ENCODE data around the gene SMAD4. TPM values are rescaled to one million over a fixed set of nuclear protein-coding genes. Genes with fewer than 3 reads are reported as not detected.
"Not testable (repeated sequence)": the region's sequence is repeated elsewhere in the genome, so short reads cannot be mapped to it uniquely, and the experiment has no call there.

SMAD4 gene
- total RNA-seq, 1 donor from 2014 or later = 75.1 TPM

- Histone ChIP-seq H3K9me3 (no peaks in the 10 kb centered on the region), H3K36me3 (no peaks in the 10 kb centered on the region), H3K4me3 (no peak overlapping the region), H3K27me3 (no peaks in the 10 kb centered on the region), H3K4me1 (no peaks in the 10 kb centered on the region), H3K27ac (no peak overlapping the region)
- TF ChIP-seq POLR2A (IDR thresholded peaks at IDR 0.05) = no peak
- no peak for TF ChIP-seq POLR2AphosphoS5 (IDR thresholded peaks at IDR 0.05; ENCODE audit: insufficient read depth in 1 of 2, low read depth in 1 of 2)
- TF ChIP-seq CTCF (IDR thresholded peaks at IDR 0.05) = no peak
- intact Hi-C loops (cut with DNase I) = no loop called here
- no peak for DNase-seq (ENCODE audit: extremely low spot score in 2 of 2)
These were observed 77.7 kb downstream of the SMAD4 start for GRCh38 chr18:51107598-51108305.

- Histone ChIP-seq H3K4me1 (no peaks in the 10 kb centered on the region), H3K36me3 (no peaks in the 10 kb centered on the region), H3K27me3 (no peaks in the 10 kb centered on the region), H3K9me3 (no peaks in the 10 kb centered on the region), H3K27ac (no peak overlapping the region), H3K4me3 (no peak overlapping the region)
- intact Hi-C loops (cut with DNase I) = no loop called here
- TF ChIP-seq CTCF (IDR thresholded peaks at IDR 0.05) = no peak
- no peak for TF ChIP-seq POLR2A (IDR thresholded peaks at IDR 0.05)
- TF ChIP-seq POLR2AphosphoS5 (IDR thresholded peaks at IDR 0.05; ENCODE audit: insufficient read depth in 1 of 2, low read depth in 1 of 2) = no peak
- no peak for DNase-seq (ENCODE audit: extremely low spot score in 2 of 2)
These were observed 78.3 kb downstream of the SMAD4 start for GRCh38 chr18:51108330-51108729.

GRCh38 chr18:51110073-51110797, 80.2 kb downstream of the SMAD4 start:
- Histone ChIP-seq H3K27me3 (no peaks in the 10 kb centered on the region), H3K27ac (no peak overlapping the region), H3K4me1 (no peaks in the 10 kb centered on the region), H3K4me3 (no peak overlapping the region), H3K36me3 (no peaks in the 10 kb centered on the region), H3K9me3 (no peaks in the 10 kb centered on the region)
- intact Hi-C loops (cut with DNase I) = no loop called here
- TF ChIP-seq POLR2A (IDR thresholded peaks at IDR 0.05) (no peak), CTCF (IDR thresholded peaks at IDR 0.05) (peak; percentile 74 to 80 (median 79)), POLR2AphosphoS5 (IDR thresholded peaks at IDR 0.05; ENCODE audit: insufficient read depth in 1 of 2, low read depth in 1 of 2) (no peak)
- no peak for DNase-seq (ENCODE audit: extremely low spot score in 2 of 2)

GRCh38 chr18:51111633-51112355, 81.8 kb downstream of the SMAD4 start:
- H3K27me3 ChIP-seq; H3K36me3 ChIP-seq; H3K4me1 ChIP-seq; H3K9me3 ChIP-seq; intact Hi-C loops (cut with DNase I); H3K27ac ChIP-seq; DNase-seq (ENCODE audit: extremely low spot score in 2 of 2); H3K4me3 ChIP-seq: not testable (repeated sequence)

GRCh38 chr18:51116996-51117395, 87.0 kb downstream of the SMAD4 start:
- H3K9me3 ChIP-seq; H3K36me3 ChIP-seq; H3K27me3 ChIP-seq; H3K4me1 ChIP-seq; H3K4me3 ChIP-seq; DNase-seq (ENCODE audit: extremely low spot score in 2 of 2); H3K27ac ChIP-seq; intact Hi-C loops (cut with DNase I): not testable (repeated sequence)

- DNase-seq (ENCODE audit: extremely low spot score in 2 of 2); H3K9me3 ChIP-seq; intact Hi-C loops (cut with DNase I); H3K27ac ChIP-seq; H3K36me3 ChIP-seq; H3K27me3 ChIP-seq; H3K4me3 ChIP-seq; H3K4me1 ChIP-seq: not testable (repeated sequence)
These were observed 89.5 kb downstream of the SMAD4 start for GRCh38 chr18:51119561-51119960.

- H3K36me3 ChIP-seq; intact Hi-C loops (cut with DNase I); H3K4me1 ChIP-seq; DNase-seq (ENCODE audit: extremely low spot score in 2 of 2); H3K27me3 ChIP-seq; H3K4me3 ChIP-seq; H3K9me3 ChIP-seq; H3K27ac ChIP-seq: not testable (repeated sequence)
These were observed 90.0 kb downstream of the SMAD4 start for GRCh38 chr18:51119976-51120375.
